OCI-LY3 (cell line): Measurements from ENCODE around the gene PARD3B.

Experiments
- CTCF ChIP-seq: fragments of 200-600, 300-600 bp; sonication (generic); IDR thresholded peaks from 2 replicates; pipeline ENCODE4 v1.5.1; 2014; ENCODE audit warnings: antibody characterized with exemption, low read length, low read depth
- EZH2phosphoT487 ChIP-seq: fragments of 200-600 bp; shearing (Covaris generic); IDR thresholded peaks from 2 replicates; pipeline ENCODE4 v1.6.1; 2018; ENCODE audit warnings: antibody characterized with exemption, mixed run types, low read depth

DNA sequence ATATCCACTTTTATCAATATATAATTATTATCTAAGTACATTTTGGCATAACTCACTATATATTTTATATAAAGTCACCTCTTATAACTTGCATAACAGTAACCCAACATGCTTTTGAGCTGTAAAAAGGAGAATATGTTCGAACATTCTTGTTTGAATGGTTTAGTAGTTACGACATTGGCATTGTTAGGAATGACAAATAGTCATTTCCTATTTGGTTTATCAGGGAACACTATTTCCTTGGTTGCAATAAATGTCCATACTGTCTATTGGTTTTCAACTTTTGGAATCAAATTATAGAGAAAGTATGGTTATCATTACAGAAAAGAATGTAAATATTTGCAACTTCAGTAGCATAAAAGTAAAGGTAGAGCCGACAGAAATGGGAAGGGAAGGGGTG, 124.1 kb downstream of the PARD3B start:
- TF ChIP-seq CTCF (no peak), EZH2phosphoT487 (no peak)
